CD14-positive monocyte (primary cell): ENCODE results near the gene IL1F10. TPM values are rescaled to one million over a fixed set of nuclear protein-coding genes. Genes with fewer than 3 reads are reported as not detected.
A peak's percentile ranks its signal among the peaks of the same experiment; 100 is the strongest.

Experiments used
- DNase-seq, 3 donors: peaks; one replicate each; pipeline ENCODE4 v3.0.0-alpha.2; 2011 to 2022
- H2AFZ ChIP-seq: 2 replicates; pipeline ENCODE4 v1.6.0; 2012; ENCODE audit warnings: mild to moderate bottlenecking, low read depth, low read length, inconsistent platforms; ENCODE audit not compliant: insufficient read depth, poor library complexity, severe bottlenecking
- H3K27ac ChIP-seq, 2 donors: 1 replicate in 1 of 2; 2 replicates in 1 of 2; pipeline ENCODE4 v1.5.1; 2012 to 2013; ENCODE audit warnings: low read length in 2 of 2, control low read depth in 1 of 2, inconsistent platforms in 1 of 2, low read depth in 1 of 2, mild to moderate bottlenecking in 1 of 2
- H3K27me3 ChIP-seq, 2 donors: one replicate each; pipeline versions ENCODE4 v1.6.0 to v1.6.1; 2011 to 2013; ENCODE audit warnings: low read length in 2 of 2; ENCODE audit not compliant: control insufficient read depth in 2 of 2, insufficient read depth in 2 of 2
- H3K36me3 ChIP-seq, 2 donors: replicated peaks in 1 of 2; 1 replicate in 1 of 2; 2 replicates in 1 of 2; pipeline versions ENCODE4 v1.5.1 to v1.6.1; 2012 to 2013; ENCODE audit warnings: low read length in 2 of 2, control low read depth in 1 of 2, inconsistent platforms in 1 of 2, mild to moderate bottlenecking in 1 of 2; ENCODE audit not compliant: insufficient read depth in 2 of 2, control insufficient read depth in 1 of 2
- H3K4me1 ChIP-seq, 2 donors: 1 replicate in 1 of 2; 2 replicates in 1 of 2; pipeline versions ENCODE4 v1.5.1 to v1.6.1; 2012 to 2013; ENCODE audit warnings: low read length in 2 of 2, control low read depth in 1 of 2, inconsistent platforms in 1 of 2, mild to moderate bottlenecking in 1 of 2, moderate library complexity in 1 of 2; ENCODE audit not compliant: insufficient read depth in 2 of 2, control insufficient read depth in 1 of 2
- H3K4me2 ChIP-seq: replicated peaks from 2 replicates; pipeline ENCODE3; 2012; ENCODE audit warnings: low read length, moderate library complexity, mild to moderate bottlenecking; ENCODE audit not compliant: poor library complexity, severe bottlenecking; ENCODE audit errors: extremely low read depth
- H3K4me3 ChIP-seq, 3 experiments: fragments of 200-600 bp in 1 of 3; sonication (generic) in 1 of 3; replicated peaks in 1 of 3; 1 replicate in 2 of 3; 2 replicates in 1 of 3; pipeline ENCODE4 v1.5.1; 2011 to 2013; ENCODE audit warnings: low read length in 3 of 3, mild to moderate bottlenecking in 3 of 3, control low read depth in 2 of 3, low read depth in 2 of 3, inconsistent platforms in 1 of 3, moderate library complexity in 1 of 3
- H3K79me2 ChIP-seq: 2 replicates; pipeline ENCODE4 v1.6.0; 2012; ENCODE audit warnings: mild to moderate bottlenecking, control low read depth, inconsistent platforms, low read length, moderate library complexity; ENCODE audit not compliant: insufficient read depth
- H3K9ac ChIP-seq: 2 replicates; pipeline ENCODE4 v1.6.0; 2017; ENCODE audit warnings: low read length, mild to moderate bottlenecking; ENCODE audit not compliant: insufficient read depth, poor library complexity, severe bottlenecking
- H3K9me3 ChIP-seq, 2 donors: replicated peaks in 1 of 2; 1 replicate in 1 of 2; 2 replicates in 1 of 2; pipeline versions ENCODE4 v1.5.1 to v1.6.1; 2012 to 2013; ENCODE audit warnings: low read length in 2 of 2, control low read depth in 1 of 2; ENCODE audit not compliant: control insufficient read depth in 1 of 2, insufficient read depth in 1 of 2
- H4K20me1 ChIP-seq: 2 replicates; pipeline ENCODE4 v1.6.0; 2012; ENCODE audit warnings: mild to moderate bottlenecking, low read length, control low read depth, moderate library complexity; ENCODE audit not compliant: insufficient read depth
- H3K27ac Mint-ChIP-seq, 7 donors: one replicate each; pipeline ENCODE4 v1.8.0; 2020; ENCODE audit warnings: mild to moderate bottlenecking in 7 of 7, mixed read lengths in 7 of 7, moderate library complexity in 6 of 7, inconsistent platforms in 2 of 7
- H3K27me3 Mint-ChIP-seq, 3 donors: one replicate each; pipeline ENCODE4 v1.8.0; 2021 to 2022; ENCODE audit warnings: low read depth in 3 of 3, mild to moderate bottlenecking in 3 of 3, mixed read lengths in 3 of 3, moderate library complexity in 3 of 3, inconsistent platforms in 1 of 3
- H3K36me3 Mint-ChIP-seq, 2 donors: one replicate each; pipeline ENCODE4 v1.8.0; 2020; ENCODE audit warnings: mixed read lengths in 2 of 2, inconsistent platforms in 1 of 2, mild to moderate bottlenecking in 1 of 2
- H3K4me1 Mint-ChIP-seq: one replicate; pipeline ENCODE4 v1.8.0; 2020; ENCODE audit warnings: mild to moderate bottlenecking, mixed read lengths
- H3K4me3 Mint-ChIP-seq, 2 donors: one replicate each; pipeline ENCODE4 v1.8.0; 2020; ENCODE audit warnings: mild to moderate bottlenecking in 2 of 2, mixed read lengths in 2 of 2, moderate library complexity in 1 of 2
- H3K9me3 Mint-ChIP-seq, 7 donors: one replicate each; pipeline ENCODE4 v1.8.0; 2020 to 2022; ENCODE audit warnings: mixed read lengths in 7 of 7, mild to moderate bottlenecking in 6 of 7, moderate library complexity in 6 of 7, inconsistent platforms in 2 of 7
- WGBS: methylation state at CpG from one replicate; pipeline ENCODE4 v1.1.5; 2013; ENCODE audit warnings: missing lambda C conversion rate; ENCODE audit not compliant: insufficient coverage; 5-methylcytosine and 5-hydroxymethylcytosine counted together
- intact Hi-C, 2 donors: fragments of 100-400 bp; cut with micrococcal nuclease; formaldehyde crosslinking; loops; one replicate each; pipeline versions ENCODE4 v1.15.0 to v1.15.1; 2023
- polyA plus RNA-seq, 3 donors: library from polyadenylated mRNA; depleted of rRNA in 1 of 3; unstranded in 2 of 3; stranded (reverse) in 1 of 3; fragments of 300-500 nt in 2 of 3; fragments of >200 nt in 1 of 3; fragmentation: Illumina TruSeq in 2 of 3; gene quantifications; 1 replicate in 2 of 3; 2 replicates in 1 of 3; pipeline ENCODE4 v1.2.3, GENCODE V29; 2012 to 2021
- TF ChIP-seq, protein P1 (sequence below): fragments of 200-600 bp; IDR thresholded peaks from one replicate; pipeline ENCODE4 v1.8.0; 2022; ENCODE audit warnings: antibody characterized with exemption, mild to moderate bottlenecking

The IL1F10 gene
- polyA plus RNA-seq, 3 donors, result not detected

DNA sequence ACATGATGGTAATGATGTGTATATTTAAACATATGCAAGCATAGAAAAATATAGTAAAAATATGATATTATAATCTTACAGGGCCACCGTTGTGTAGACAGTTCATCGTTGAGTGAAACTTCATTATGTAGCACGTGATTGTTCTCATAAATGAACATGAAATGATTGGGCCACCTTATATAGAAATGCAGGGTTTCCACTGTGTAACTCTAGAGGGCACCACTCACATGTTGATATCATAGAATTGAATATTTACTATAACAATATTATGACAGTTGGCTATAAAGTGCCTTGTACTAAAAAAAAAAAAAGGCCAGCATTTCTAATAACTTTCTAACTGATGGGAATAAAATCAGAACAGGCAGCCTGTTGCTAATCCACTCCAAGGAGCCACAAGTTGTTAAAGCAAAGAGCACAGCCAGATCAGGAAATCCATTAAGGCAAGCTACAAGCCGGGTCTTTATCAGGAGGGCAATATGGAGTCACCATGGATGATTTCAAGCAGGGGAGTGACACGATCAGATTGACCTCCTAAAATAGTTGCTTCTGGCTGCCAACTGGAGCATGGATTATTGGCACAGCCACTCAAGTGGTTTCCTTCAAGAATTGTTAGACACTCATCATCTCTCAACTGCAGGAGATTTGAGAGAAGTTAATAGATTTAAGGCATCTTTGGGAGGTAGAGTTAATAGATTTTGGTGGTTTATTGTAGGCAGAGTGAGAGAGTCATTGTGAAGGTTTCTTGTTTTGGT is 16.7 kb downstream of the IL1F10 start:
- Histone ChIP-seq H3K4me2 (no peak overlapping the region), H3K9ac (no peak overlapping the region), H2AFZ (no peak overlapping the region), H3K4me3 (no peak overlapping the region), H3K27me3 (no peaks in the 10 kb centered on the region), H3K9me3 (peaks cover 0 to 2% of the 10 kb centered on the region in 2 donors), H3K4me1 (peaks cover 12 to 13% of the 10 kb centered on the region in 2 donors), H3K79me2 (no peaks in the 10 kb centered on the region), H3K27ac (no peak overlapping the region), H3K36me3 (no peaks in the 10 kb centered on the region), H4K20me1 (no peaks in the 10 kb centered on the region)
- WGBS, result 75% methylated on average over 2 of the region's 5 CpGs
- no peaks in the 10 kb centered on the region for H3K36me3 Mint-ChIP-seq
- peak; percentile 32 to 63 (median 61) for DNase-seq
- H3K9me3 Mint-ChIP-seq, result peaks cover 0 to 5% (median 3%) of the 10 kb centered on the region in 7 donors
- no peak overlapping the region for H3K4me3 Mint-ChIP-seq
- H3K4me1 Mint-ChIP-seq, result peaks cover 24% of the 10 kb centered on the region
- TF ChIP-seq, protein P1, sequence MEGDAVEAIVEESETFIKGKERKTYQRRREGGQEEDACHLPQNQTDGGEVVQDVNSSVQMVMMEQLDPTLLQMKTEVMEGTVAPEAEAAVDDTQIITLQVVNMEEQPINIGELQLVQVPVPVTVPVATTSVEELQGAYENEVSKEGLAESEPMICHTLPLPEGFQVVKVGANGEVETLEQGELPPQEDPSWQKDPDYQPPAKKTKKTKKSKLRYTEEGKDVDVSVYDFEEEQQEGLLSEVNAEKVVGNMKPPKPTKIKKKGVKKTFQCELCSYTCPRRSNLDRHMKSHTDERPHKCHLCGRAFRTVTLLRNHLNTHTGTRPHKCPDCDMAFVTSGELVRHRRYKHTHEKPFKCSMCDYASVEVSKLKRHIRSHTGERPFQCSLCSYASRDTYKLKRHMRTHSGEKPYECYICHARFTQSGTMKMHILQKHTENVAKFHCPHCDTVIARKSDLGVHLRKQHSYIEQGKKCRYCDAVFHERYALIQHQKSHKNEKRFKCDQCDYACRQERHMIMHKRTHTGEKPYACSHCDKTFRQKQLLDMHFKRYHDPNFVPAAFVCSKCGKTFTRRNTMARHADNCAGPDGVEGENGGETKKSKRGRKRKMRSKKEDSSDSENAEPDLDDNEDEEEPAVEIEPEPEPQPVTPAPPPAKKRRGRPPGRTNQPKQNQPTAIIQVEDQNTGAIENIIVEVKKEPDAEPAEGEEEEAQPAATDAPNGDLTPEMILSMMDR, result peak; percentile 73
- H3K27ac Mint-ChIP-seq, result no peak overlapping the region
- intact Hi-C loops, result loop anchor here (5.0 to 10.0 kb wide), 3 partner anchors 43 to 290 kb away; partner anchors contain the start of gene IL1RN (in 1 of the 2)
- peaks cover 0 to 5% (median 2%) of the 10 kb centered on the region in 3 donors for H3K27me3 Mint-ChIP-seq

DNA sequence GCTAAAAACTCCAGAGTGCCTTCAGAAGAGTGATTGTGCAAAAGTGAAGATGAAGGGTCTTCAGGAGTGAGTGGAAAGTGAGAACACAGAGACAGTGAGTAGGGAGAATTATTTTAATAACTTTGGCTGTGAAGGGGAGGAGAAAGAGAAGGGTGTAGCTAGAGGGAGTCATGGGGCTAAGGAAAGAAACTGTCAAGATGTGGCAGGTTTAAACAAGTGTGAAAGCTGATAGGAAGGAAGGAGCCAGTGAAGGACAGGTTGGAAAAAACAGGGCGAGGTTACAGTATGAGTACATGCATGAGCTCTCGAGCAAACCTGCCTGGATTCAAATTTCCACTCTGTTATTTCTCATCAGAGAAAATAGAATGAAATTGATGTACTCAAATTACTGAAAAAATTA is 17.8 kb downstream of the IL1F10 start:
- no peaks in the 10 kb centered on the region for H3K79me2 ChIP-seq
- H4K20me1 ChIP-seq, result no peaks in the 10 kb centered on the region
- DNase-seq, result no peak
- H3K27me3 ChIP-seq, result no peaks in the 10 kb centered on the region
- H3K4me3 ChIP-seq, result no peak overlapping the region
- Mint-ChIP-seq H3K27me3 (peaks cover 0 to 3% (median 2%) of the 10 kb centered on the region in 3 donors), H3K36me3 (no peaks in the 10 kb centered on the region), H3K9me3 (peaks cover 0 to 5% (median 3%) of the 10 kb centered on the region in 7 donors), H3K4me1 (peaks cover 22% of the 10 kb centered on the region), H3K27ac (peak overlapping the region in 2 of 7 donors; percentile 17), H3K4me3 (no peak overlapping the region)
- peaks cover 0 to 2% of the 10 kb centered on the region in 2 donors for H3K9me3 ChIP-seq
- TF ChIP-seq, protein P1, result no peak
- peaks cover 23 to 24% of the 10 kb centered on the region in 2 donors for H3K4me1 ChIP-seq
- peak overlapping the region; percentile 7 for H2AFZ ChIP-seq
- H3K36me3 ChIP-seq, result no peaks in the 10 kb centered on the region
- intact Hi-C loops, result loop anchor here in 1 of 2 donors (10.0 kb wide), 1 partner anchor 289 kb away; no protein-coding TSS in a partner anchor
- H3K9ac ChIP-seq, result no peak overlapping the region
- no CpG with 5 or more reads among the region's 2 CpGs for WGBS
- no peak overlapping the region for H3K27ac ChIP-seq
- H3K4me2 ChIP-seq, result no peak overlapping the region
